Spleen (tissue), 7 donors: Measurements from ENCODE around the gene SERPINH1.

Source experiments
- POLR2A ChIP-seq, 3 donors: fragments of 450-650 bp; IDR thresholded peaks; one replicate each; pipeline ENCODE4 v1.5.1; 2017; ENCODE audit warnings: antibody characterized with exemption in 3 of 3, mild to moderate bottlenecking in 1 of 3
- POLR2AphosphoS5 ChIP-seq, 3 donors: sonication (generic); formaldehyde crosslinking; IDR thresholded peaks; one replicate each; pipeline ENCODE4 v1.5.1; 2017; ENCODE audit warnings: antibody characterized with exemption in 3 of 3
- TF ChIP-seq, protein P1 (sequence below), 11 experiments: fragments of 200-600 bp in 7 of 11; fragments of 450-650 bp in 4 of 11; sonication (generic) in 4 of 11; IDR thresholded peaks in 8 of 11; conservative IDR thresholded peaks in 3 of 11; 1 replicate in 7 of 11; 2 replicates in 4 of 11; pipeline versions ENCODE4 v1.4.0 to v1.8.0; 2016 to 2021; ENCODE audit warnings: antibody characterized with exemption in 11 of 11, inconsistent platforms in 4 of 11, mild to moderate bottlenecking in 1 of 11
- donor health status: DM: no; HTN: no; CAD: no; lungs with moderate emphysema.
- donor health status: DM: no; HTN: no; CAD: no.
- donor health status: DM: no; HTN: no; CAD: no.

GRCh38 chr11:75582895-75583717 lies 21.1 kb downstream of the SERPINH1 start:
- TF ChIP-seq POLR2AphosphoS5 (IDR thresholded peaks at IDR 0.05), result peak; percentile 68 to 79 (median 76)
- TF ChIP-seq, protein P1, sequence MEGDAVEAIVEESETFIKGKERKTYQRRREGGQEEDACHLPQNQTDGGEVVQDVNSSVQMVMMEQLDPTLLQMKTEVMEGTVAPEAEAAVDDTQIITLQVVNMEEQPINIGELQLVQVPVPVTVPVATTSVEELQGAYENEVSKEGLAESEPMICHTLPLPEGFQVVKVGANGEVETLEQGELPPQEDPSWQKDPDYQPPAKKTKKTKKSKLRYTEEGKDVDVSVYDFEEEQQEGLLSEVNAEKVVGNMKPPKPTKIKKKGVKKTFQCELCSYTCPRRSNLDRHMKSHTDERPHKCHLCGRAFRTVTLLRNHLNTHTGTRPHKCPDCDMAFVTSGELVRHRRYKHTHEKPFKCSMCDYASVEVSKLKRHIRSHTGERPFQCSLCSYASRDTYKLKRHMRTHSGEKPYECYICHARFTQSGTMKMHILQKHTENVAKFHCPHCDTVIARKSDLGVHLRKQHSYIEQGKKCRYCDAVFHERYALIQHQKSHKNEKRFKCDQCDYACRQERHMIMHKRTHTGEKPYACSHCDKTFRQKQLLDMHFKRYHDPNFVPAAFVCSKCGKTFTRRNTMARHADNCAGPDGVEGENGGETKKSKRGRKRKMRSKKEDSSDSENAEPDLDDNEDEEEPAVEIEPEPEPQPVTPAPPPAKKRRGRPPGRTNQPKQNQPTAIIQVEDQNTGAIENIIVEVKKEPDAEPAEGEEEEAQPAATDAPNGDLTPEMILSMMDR (IDR thresholded peaks at IDR 0.05 in 8 of 11, conservative IDR thresholded peaks at IDR 0.05 in 3 of 11), result peak in 7 of 11 experiments; percentile 5 to 43 (median 27)
- peak in 1 of 3 donors; percentile 13 for TF ChIP-seq POLR2A (IDR thresholded peaks at IDR 0.05)
